PC-3 (cell line): ENCODE measurements around the gene DPM3. TPM values are rescaled to one million over a fixed set of nuclear protein-coding genes. Genes with fewer than 3 reads are reported as not detected.
A peak's percentile ranks its signal among the peaks of the same experiment; 100 is the strongest.

ENCODE experiments used
- ATAC-seq: fragments of 200-7000 bp; cut with Tn5 transposase; 2 replicates; pipeline ENCODE4 v1.9.1; 2020; ENCODE audit warnings: mild to moderate bottlenecking, moderate library complexity
- BruUV-seq: library from RNA; stranded (reverse); fragments of 400-500 nt; replicated peaks from 2 replicates; lab custom pipeline; 2021; lab: Mats Ljungman, UMichigan
- CTCF ChIA-PET: fragments of 300-600 bp; sonication (Branson Sonifier 250); formaldehyde crosslinking; loops from one replicate; lab custom pipeline; 2022; ENCODE audit warnings: antibody characterized with exemption; lab: Charles Lee
- POLR2A ChIA-PET: fragments of 300-600 bp; sonication (Branson Sonifier 250); formaldehyde crosslinking; loops from one replicate; lab custom pipeline; 2022; ENCODE audit warnings: antibody characterized with exemption; ENCODE audit not compliant: unreplicated experiment; lab: Charles Lee
- DNase-seq: peaks from one replicate; pipeline ENCODE4 v3.0.0-alpha.2; 2015
- H2AFZ ChIP-seq: fragments of 300-600 bp; sonication (generic); 2 replicates; pipeline ENCODE4 v1.6.0; 2016; ENCODE audit warnings: antibody characterized with exemption, low read length
- H3F3A ChIP-seq: fragments of 300-600 bp; sonication (generic); one replicate; pipeline ENCODE4 v1.6.0; 2017; ENCODE audit warnings: antibody characterized with exemption, low read length, control low read depth, mild to moderate bottlenecking; ENCODE audit not compliant: unreplicated experiment
- H3K27ac ChIP-seq: fragments of 300-600 bp; sonication (generic); 2 replicates; pipeline ENCODE4 v1.5.1; 2016; ENCODE audit warnings: mild to moderate bottlenecking, low read length
- H3K27me3 ChIP-seq: fragments of 300-600 bp; sonication (generic); 2 replicates; pipeline ENCODE4 v1.6.1; 2016; ENCODE audit warnings: low read length, mixed read lengths
- H3K36me3 ChIP-seq: fragments of 300-600 bp; sonication (generic); 2 replicates; pipeline ENCODE4 v1.6.1; 2016; ENCODE audit warnings: low read depth, mixed run types, low read length, mixed read lengths
- H3K4me1 ChIP-seq: fragments of 300-600 bp; sonication (generic); 2 replicates; pipeline ENCODE4 v1.5.1; 2016; ENCODE audit warnings: low read length; ENCODE audit not compliant: insufficient read depth
- H3K4me2 ChIP-seq: fragments of 300-600 bp; sonication (generic); 2 replicates; pipeline ENCODE4 v1.6.0; 2016; ENCODE audit warnings: low read length
- H3K4me3 ChIP-seq: fragments of 300-600 bp; sonication (generic); 2 replicates; pipeline ENCODE4 v1.5.1; 2016; ENCODE audit warnings: mild to moderate bottlenecking, low read length, mixed read lengths
- H3K79me2 ChIP-seq: fragments of 300-600 bp; sonication (generic); 2 replicates; pipeline ENCODE4 v1.6.1; 2017; ENCODE audit warnings: low read length, mixed read lengths
- H3K9ac ChIP-seq: fragments of 300-600 bp; sonication (generic); 2 replicates; pipeline ENCODE4 v1.6.0; 2016; ENCODE audit warnings: mild to moderate bottlenecking, low read length
- H3K9me2 ChIP-seq: fragments of 300-600 bp; sonication (generic); replicated peaks from 2 replicates; pipeline ENCODE4 v1.6.1; 2016; ENCODE audit warnings: mixed run types, low read length, mixed read lengths
- H3K9me3 ChIP-seq: fragments of 300-600 bp; sonication (generic); 2 replicates; pipeline ENCODE4 v1.6.1; 2016; ENCODE audit warnings: low read length, mixed read lengths
- H4K20me1 ChIP-seq: fragments of 300-600 bp; sonication (generic); 2 replicates; pipeline ENCODE4 v1.6.1; 2016; ENCODE audit warnings: low read length, mixed read lengths
- CTCF ChIP-seq: fragments of 300-600 bp; sonication (generic); conservative IDR thresholded peaks from 2 replicates; pipeline ENCODE4 v1.5.1; 2017; ENCODE audit warnings: antibody characterized with exemption, low read depth, mild to moderate bottlenecking, low read length
- EZH2 ChIP-seq: fragments of 300-600 bp; sonication (generic); IDR thresholded peaks from one replicate; pipeline ENCODE4 v1.6.1; 2017; ENCODE audit warnings: antibody characterized with exemption, mild to moderate bottlenecking, low read length; ENCODE audit not compliant: unreplicated experiment
- EZH2phosphoT487 ChIP-seq: fragments of 300-600 bp; sonication (generic); IDR thresholded peaks from 2 replicates; pipeline ENCODE4 v1.6.1; 2018; ENCODE audit warnings: mild to moderate bottlenecking, antibody characterized with exemption, low read length, borderline replicate concordance
- intact Hi-C: fragments of 100-400 bp; cut with micrococcal nuclease; formaldehyde crosslinking; loops from 2 replicates; pipeline ENCODE4 v1.9.0; 2023
- total RNA-seq: library from RNA; depleted of rRNA; stranded (reverse); fragments of >200 nt; gene quantifications from 2 replicates; pipeline ENCODE4 v1.2.3, GENCODE V29; 2014

Gene DPM3
- total RNA-seq, 1 experiment from 2014 or later = 74.3 TPM

DNA sequence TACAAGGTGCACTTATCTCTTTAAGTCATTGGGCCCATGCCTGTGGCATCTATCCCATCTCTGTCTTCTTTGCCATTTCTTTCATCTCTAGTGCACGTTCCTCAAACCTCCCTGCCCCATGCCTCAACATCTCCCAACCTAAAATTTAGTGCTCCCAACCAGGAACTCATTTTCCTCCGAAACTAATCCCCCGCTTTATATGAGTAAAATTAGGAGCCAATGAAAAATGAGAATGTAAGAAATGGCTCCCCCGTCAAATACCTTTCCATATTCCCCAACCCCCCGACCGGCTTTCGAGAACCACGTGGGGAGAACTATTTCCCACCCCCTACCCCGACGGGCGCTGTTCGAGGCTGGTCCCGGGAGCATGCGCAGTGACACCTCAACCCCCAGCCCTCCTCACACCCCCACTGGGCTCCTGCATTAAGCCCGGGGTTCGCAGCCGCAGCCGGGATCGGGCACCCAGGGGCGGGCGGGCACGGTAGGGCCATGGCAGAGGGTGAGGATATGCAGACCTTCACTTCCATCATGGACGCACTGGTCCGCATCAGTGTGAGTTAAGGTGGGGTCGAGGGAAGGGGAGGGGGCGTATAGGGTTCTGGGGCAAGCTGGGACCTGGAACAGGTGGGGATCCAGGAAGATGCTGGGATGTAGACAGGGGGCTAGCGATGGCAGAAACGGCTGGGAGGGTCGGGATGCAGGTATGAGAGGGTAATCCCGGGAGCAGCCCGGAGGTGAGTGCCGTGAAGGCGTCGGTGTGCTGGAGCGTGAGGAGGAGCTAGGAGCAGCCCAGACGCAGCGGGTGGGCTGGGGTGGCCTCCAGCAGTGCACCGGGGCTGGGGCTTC is 33.4 kb upstream of the DPM3 start, which contains the start of gene TRIM46:
TSS of gene TRIM46 (plus strand) at position 372 of the 846 bp plus-strand sequence. CDS start at position 490, 118 bp downstream.
- intact Hi-C loops = no loop called here
- DNase-seq = peak; percentile 54
- Histone ChIP-seq H3K4me1 (peaks cover 29% of the 10 kb centered on the region), H3K79me2 (peaks cover 20% of the 10 kb centered on the region), H4K20me1 (no peaks in the 10 kb centered on the region), H3K4me3 (peak within 1 kb of the TSS; percentile 83), H3F3A (peaks cover 4% of the 10 kb centered on the region), H3K9me3 (no peaks in the 10 kb centered on the region), H3K9me2 (no peaks in the 10 kb centered on the region), H3K4me2 (peak within 1 kb of the TSS; percentile 89), H3K36me3 (peaks cover 8% of the 10 kb centered on the region; the same call in 1 of the 2 replicates), H2AFZ (peak within 1 kb of the TSS; percentile 97), H3K9ac (peak within 1 kb of the TSS; percentile 93), H3K27me3 (no peaks in the 10 kb centered on the region), H3K27ac (peak within 1 kb of the TSS; percentile 62)
- ChIA-PET POLR2A (interaction anchor here (0.6 to 1.2 kb wide), 3 partner anchors 20 to 39 kb away, joined by 4 to 8 read pairs (median 5); no protein-coding TSS in a partner anchor), CTCF (interaction anchor here (0.5 to 1.9 kb wide), 15 partner anchors 18 to 1401 kb away, joined by 3 to 25 read pairs (median 6); partner anchors contain the start of genes ADAM15 and THBS3)
- peak; percentile 25 for ATAC-seq
- no TSS peak for BruUV-seq
- TF ChIP-seq EZH2phosphoT487 (no peak), CTCF (peak; percentile 41; the same call in 1 of the 2 replicates), EZH2 (no peak)

GRCh38 chr1:155172732-155173477 is 32.6 kb upstream of the DPM3 start, which contains the start of gene KRTCAP2:
Gene KRTCAP2, minus strand, starts transcription at chr1:155173304. Its CDS starts 80 bp downstream, at chr1:155173224.
- Histone ChIP-seq H3F3A (peaks cover 4% of the 10 kb centered on the region), H3K4me1 (peaks cover 29% of the 10 kb centered on the region), H3K4me3 (peak within 1 kb of the TSS; percentile 83), H3K4me2 (peak within 1 kb of the TSS; percentile 89), H3K9me3 (no peaks in the 10 kb centered on the region), H3K36me3 (peaks cover 8% of the 10 kb centered on the region; the same call in 1 of the 2 replicates), H2AFZ (peak within 1 kb of the TSS; percentile 97), H3K27me3 (no peaks in the 10 kb centered on the region), H3K27ac (peak within 1 kb of the TSS; percentile 62), H4K20me1 (no peaks in the 10 kb centered on the region), H3K9me2 (no peaks in the 10 kb centered on the region), H3K9ac (peak within 1 kb of the TSS; percentile 93), H3K79me2 (peaks cover 20% of the 10 kb centered on the region)
- ChIA-PET CTCF (interaction anchor here (0.5 to 1.9 kb wide), 19 partner anchors 17 to 1401 kb away, joined by 3 to 25 read pairs (median 4); partner anchors contain the start of genes ADAM15 and THBS3), POLR2A (interaction anchor here (0.5 to 1.2 kb wide), 9 partner anchors 21 to 85 kb away, joined by 3 to 30 read pairs (median 5); partner anchors contain the start of gene THBS3)
- no peak for TF ChIP-seq EZH2
- TF ChIP-seq CTCF = peak; percentile 97
- TF ChIP-seq EZH2phosphoT487 = no peak
- ATAC-seq (peak; percentile 70), DNase-seq (peak; percentile 99)
- TSS peak; percentile 74 for BruUV-seq
- intact Hi-C loops = no loop called here
